BJ (cell line): ENCODE results near the gene KCNN1. TPM values are rescaled to one million over a fixed set of nuclear protein-coding genes. Genes with fewer than 3 reads are reported as not detected.
A peak's percentile ranks its signal among the peaks of the same experiment; 100 is the strongest.

Source experiments
- CTCF ChIA-PET: fragments of 350-600 bp; formaldehyde crosslinking; extraction: SDS; loops from one replicate; lab custom pipeline; 2021; ENCODE audit warnings: antibody characterized with exemption, inconsistent platforms; lab: Yijun Ruan, JAX
- POLR2A ChIA-PET: fragments of 300-600 bp; sonication (Branson Sonifier 250); formaldehyde crosslinking; extraction: SDS; loops from one replicate; lab custom pipeline; 2021; ENCODE audit warnings: antibody characterized with exemption; lab: Charles Lee
- DNase-seq: peaks from one replicate; pipeline ENCODE4 v3.0.0-alpha.2; 2011; ENCODE audit warnings: low read depth
- H3K27me3 ChIP-seq: 2 replicates; pipeline ENCODE4 v1.6.0; 2011; ENCODE audit warnings: low read length; ENCODE audit not compliant: control insufficient read depth, insufficient read depth
- H3K36me3 ChIP-seq: 2 replicates; pipeline ENCODE4 v1.5.1; 2011; ENCODE audit warnings: low read length; ENCODE audit not compliant: control insufficient read depth, insufficient read depth
- H3K4me3 ChIP-seq: 2 replicates; pipeline ENCODE4 v1.5.1; 2011; ENCODE audit warnings: low read depth, mild to moderate bottlenecking, control low read depth, low read length
- polyA plus RNA-seq: library from polyadenylated mRNA; depleted of rRNA; stranded (reverse); fragments of >200 nt; gene quantifications from 2 replicates; pipeline ENCODE4 v1.2.3, GENCODE V29; 2011
- TF ChIP-seq, protein P1 (sequence below): IDR thresholded peaks from 2 replicates; pipeline ENCODE4 v1.5.1; 2011; ENCODE audit warnings: low read depth, mild to moderate bottlenecking, control low read depth, inconsistent platforms, low read length, moderate library complexity; ENCODE audit not compliant: insufficient read depth

The KCNN1 gene
- polyA plus RNA-seq, 1 experiment, result 0.06 TPM

DNA sequence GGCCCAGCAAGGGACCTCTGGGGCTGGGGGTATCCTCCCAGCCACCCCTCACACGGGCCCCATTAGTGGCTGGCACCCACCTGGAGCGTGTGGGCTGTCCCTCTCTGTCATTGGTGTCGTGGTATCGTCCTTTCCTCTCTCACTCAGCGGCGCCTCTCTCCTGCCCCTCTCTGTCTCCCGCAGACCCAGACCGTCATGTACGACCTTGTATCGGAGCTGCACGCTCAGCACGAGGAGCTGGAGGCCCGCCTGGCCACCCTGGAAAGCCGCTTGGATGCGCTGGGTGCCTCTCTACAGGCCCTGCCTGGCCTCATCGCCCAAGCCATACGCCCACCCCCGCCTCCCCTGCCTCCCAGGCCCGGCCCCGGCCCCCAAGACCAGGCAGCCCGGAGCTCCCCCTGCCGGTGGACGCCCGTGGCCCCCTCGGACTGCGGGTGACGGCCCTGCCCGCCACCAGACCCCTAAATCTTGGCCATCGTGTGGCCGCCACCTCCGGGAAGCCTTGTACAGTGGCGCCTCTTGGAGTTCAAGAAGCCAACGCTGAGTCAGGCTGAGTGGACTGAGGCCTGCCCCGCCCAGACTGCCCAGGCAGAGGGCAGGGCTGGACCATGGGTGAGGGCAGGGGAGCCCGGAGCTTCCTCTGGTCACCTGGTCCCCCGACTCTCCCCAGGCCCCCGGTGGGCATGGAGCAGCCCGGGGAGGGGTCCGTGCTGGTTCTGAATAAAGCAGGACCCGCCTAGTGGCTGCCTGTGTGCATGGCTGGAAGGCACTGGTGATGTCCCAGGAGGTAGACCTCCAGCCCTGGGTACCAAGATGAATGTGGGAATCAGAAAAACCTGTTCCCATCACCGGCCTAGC, 31.3 kb downstream of the KCNN1 start:
- no peak overlapping the region for H3K4me3 ChIP-seq
- POLR2A ChIA-PET, result no interaction called here
- DNase-seq, result no peak

DNA sequence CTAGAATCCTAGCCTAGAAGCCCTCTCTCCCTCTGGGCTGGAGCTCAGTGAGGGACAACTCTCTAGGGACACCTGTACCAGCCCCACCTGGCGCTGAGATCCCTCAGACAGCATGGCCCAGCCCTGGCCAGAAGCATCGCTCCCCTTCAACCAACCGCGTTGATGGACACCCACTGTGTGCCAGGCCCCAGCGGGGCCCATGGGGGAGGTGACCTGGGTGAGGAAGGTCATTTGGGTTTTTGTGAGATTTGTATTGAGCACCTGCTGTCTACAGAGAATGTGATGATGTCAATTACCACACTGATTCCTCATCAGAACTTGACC, 31.9 kb downstream of the KCNN1 start:
- no peak for DNase-seq
- no peaks in the 10 kb centered on the region for H3K27me3 ChIP-seq
- H3K36me3 ChIP-seq, result no peaks in the 10 kb centered on the region; the same call in 1 of the 2 replicates
- ChIA-PET POLR2A (no interaction called here), CTCF (interaction anchor here (1.2 to 9.2 kb wide), 6 partner anchors 16 to 139 kb away, joined by 3 to 169 read pairs (median 23); partner anchors contain the start of genes CCDC124 and RPL18A)
- no peak overlapping the region for H3K4me3 ChIP-seq
- TF ChIP-seq, protein P1, sequence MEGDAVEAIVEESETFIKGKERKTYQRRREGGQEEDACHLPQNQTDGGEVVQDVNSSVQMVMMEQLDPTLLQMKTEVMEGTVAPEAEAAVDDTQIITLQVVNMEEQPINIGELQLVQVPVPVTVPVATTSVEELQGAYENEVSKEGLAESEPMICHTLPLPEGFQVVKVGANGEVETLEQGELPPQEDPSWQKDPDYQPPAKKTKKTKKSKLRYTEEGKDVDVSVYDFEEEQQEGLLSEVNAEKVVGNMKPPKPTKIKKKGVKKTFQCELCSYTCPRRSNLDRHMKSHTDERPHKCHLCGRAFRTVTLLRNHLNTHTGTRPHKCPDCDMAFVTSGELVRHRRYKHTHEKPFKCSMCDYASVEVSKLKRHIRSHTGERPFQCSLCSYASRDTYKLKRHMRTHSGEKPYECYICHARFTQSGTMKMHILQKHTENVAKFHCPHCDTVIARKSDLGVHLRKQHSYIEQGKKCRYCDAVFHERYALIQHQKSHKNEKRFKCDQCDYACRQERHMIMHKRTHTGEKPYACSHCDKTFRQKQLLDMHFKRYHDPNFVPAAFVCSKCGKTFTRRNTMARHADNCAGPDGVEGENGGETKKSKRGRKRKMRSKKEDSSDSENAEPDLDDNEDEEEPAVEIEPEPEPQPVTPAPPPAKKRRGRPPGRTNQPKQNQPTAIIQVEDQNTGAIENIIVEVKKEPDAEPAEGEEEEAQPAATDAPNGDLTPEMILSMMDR, result no peak

More for the DNA sequence above, 31.3 kb downstream of the KCNN1 start:
- CTCF ChIA-PET, result interaction anchor here (0.6 to 9.2 kb wide), 12 partner anchors 13 to 139 kb away, joined by 3 to 169 read pairs (median 6); partner anchors contain the start of genes CCDC124 and RPL18A
- Histone ChIP-seq H3K27me3 (no peaks in the 10 kb centered on the region), H3K36me3 (no peaks in the 10 kb centered on the region; the same call in 1 of the 2 replicates)
- TF ChIP-seq, protein P1, result no peak

DNA sequence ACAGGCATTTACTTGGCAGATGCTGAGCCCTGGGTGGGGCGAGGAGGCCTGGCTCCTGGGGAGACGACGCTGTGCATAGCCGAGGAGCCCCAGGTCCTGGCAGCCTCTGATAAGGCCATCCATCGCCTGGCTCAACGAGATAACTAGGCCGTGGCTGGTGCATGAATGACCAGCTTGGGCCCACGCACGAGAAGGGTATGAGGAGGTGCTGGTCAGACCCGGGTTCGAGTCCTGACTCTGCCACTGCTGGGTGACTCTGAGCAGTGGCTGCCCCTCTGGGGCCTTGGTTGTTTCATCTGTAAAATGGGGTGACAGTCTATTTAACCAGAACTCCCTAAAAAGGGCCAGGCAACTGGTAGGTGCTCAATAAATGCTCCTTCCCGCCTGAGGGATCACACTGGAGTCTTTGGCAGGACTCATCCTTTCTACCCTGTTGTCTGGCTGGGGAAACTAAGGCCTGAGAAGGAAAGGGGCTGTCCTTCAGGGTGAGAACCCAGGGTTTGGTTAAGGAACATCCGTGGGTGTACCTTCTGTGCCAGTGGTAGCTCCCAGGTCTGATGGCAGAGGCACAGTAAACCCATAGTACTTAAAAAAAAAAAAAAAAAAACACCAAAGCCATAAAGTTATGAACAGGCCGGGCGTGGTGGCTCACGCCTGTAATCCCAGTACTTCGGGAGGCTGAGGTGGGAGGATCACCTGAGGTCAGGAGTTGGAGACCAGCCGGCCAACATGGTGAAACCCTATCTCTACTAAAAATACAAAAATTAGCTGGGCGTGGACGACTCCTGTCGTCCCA, 33.0 kb downstream of the KCNN1 start:
- H3K36me3 ChIP-seq, result no peaks in the 10 kb centered on the region; the same call in 1 of the 2 replicates
- no peaks in the 10 kb centered on the region for H3K27me3 ChIP-seq
- POLR2A ChIA-PET, result interaction anchor here (0.6 kb wide), 1 partner anchor 50 kb away, joined by 8 read pairs; no protein-coding TSS in a partner anchor
- TF ChIP-seq, protein P1, result no peak
- CTCF ChIA-PET, result interaction anchor here (0.6 to 9.2 kb wide), 7 partner anchors 53 to 167 kb away, joined by 3 to 169 read pairs (median 8); partner anchors contain the start of genes CCDC124 and RPL18A
- no peak for DNase-seq
- H3K4me3 ChIP-seq, result no peak overlapping the region

DNA sequence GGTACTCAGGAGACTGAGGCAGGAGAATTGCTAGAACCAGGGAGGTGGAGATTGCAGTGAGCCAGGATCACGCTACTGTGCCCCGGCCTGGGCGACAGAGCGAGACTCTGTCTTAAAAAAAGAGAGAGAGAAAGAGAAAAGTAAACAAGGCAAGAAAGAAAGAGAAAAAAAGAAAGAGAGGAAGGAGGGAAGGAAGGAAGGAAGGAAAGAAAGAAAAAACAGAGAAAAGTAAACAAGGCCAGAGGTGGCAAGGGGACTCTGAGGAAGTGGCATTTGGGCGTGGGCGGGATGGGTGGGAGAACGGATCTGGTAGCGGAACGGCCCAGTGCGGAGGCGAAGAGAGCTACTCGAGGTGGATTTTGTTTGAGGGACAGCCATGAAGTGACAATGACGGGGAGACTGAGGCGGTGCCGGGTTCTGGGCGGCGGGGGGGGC, 33.6 kb downstream of the KCNN1 start:
- TF ChIP-seq, protein P1, result no peak
- ChIA-PET POLR2A (interaction anchor here (0.6 to 0.9 kb wide), 2 partner anchors 49 to 81 kb away, joined by 4 to 8 read pairs; no protein-coding TSS in a partner anchor), CTCF (interaction anchor here (1.0 to 9.2 kb wide), 5 partner anchors 54 to 141 kb away, joined by 4 to 169 read pairs (median 8); partner anchors contain the start of genes CCDC124 and RPL18A)
- Histone ChIP-seq H3K36me3 (no peaks in the 10 kb centered on the region; the same call in 1 of the 2 replicates), H3K4me3 (peak overlapping the region; percentile 87), H3K27me3 (no peaks in the 10 kb centered on the region)
- DNase-seq, result no peak
